Activated CD8-positive, alpha-beta memory T cell treated with anti-CD3 and anti-CD28 coated beads for 48 hours (primary cell): Measurements from ENCODE around the gene PARL.

Source experiments
- DNase-seq, 3 experiments: peaks; one replicate each; pipeline ENCODE4 v3.0.0-alpha.2; 2020; ENCODE audit warnings: low read depth in 2 of 3, low spot score in 2 of 3

Gene PARL

GRCh38 chr3:183818041-183818620, 66.5 kb downstream of the PARL start:
- DNase-seq = no peak

- DNase-seq = no peak
Measured at GRCh38 chr3:183817639-183818038, 67.0 kb downstream of the PARL start.

GRCh38 chr3:183816681-183817510, 67.8 kb downstream of the PARL start:
- DNase-seq = no peak

GRCh38 chr3:183815951-183816475, 68.7 kb downstream of the PARL start:
- no peak for DNase-seq

- no peak for DNase-seq
Measured at GRCh38 chr3:183815563-183815940, 69.1 kb downstream of the PARL start.

GRCh38 chr3:183814240-183814639, 70.4 kb downstream of the PARL start:
- no peak for DNase-seq

GRCh38 chr3:183812761-183813445, 71.8 kb downstream of the PARL start:
- no peak for DNase-seq

- no peak for DNase-seq
Measured at GRCh38 chr3:183811638-183812037, 73.0 kb downstream of the PARL start.

GRCh38 chr3:183810643-183811594, 73.8 kb downstream of the PARL start:
- DNase-seq = no peak

- no peak for DNase-seq
Measured at GRCh38 chr3:183809270-183809669, 75.4 kb downstream of the PARL start.

GRCh38 chr3:183808355-183808754, 76.3 kb downstream of the PARL start:
- no peak for DNase-seq

- no peak for DNase-seq
Measured at GRCh38 chr3:183807881-183808280, 76.8 kb downstream of the PARL start.

- no peak for DNase-seq
Measured at GRCh38 chr3:183807209-183807728, 77.4 kb downstream of the PARL start.

GRCh38 chr3:183802989-183803388, 81.7 kb downstream of the PARL start:
- DNase-seq = no peak

- no peak for DNase-seq
Measured at GRCh38 chr3:183801601-183802000, 83.1 kb downstream of the PARL start.

- DNase-seq = no peak
Measured at GRCh38 chr3:183800243-183800863, 84.3 kb downstream of the PARL start.

- DNase-seq = no peak
Measured at GRCh38 chr3:183799461-183799860, 85.2 kb downstream of the PARL start.

GRCh38 chr3:183797996-183798395, 86.7 kb downstream of the PARL start:
- DNase-seq = no peak

- DNase-seq = no peak
Measured at GRCh38 chr3:183796372-183796771, 88.3 kb downstream of the PARL start.

- no peak for DNase-seq
Measured at GRCh38 chr3:183794452-183794851, 90.2 kb downstream of the PARL start.
